Ureter (tissue), 1 donor: ENCODE measurements around the gene NCOA3. TPM values are rescaled to one million over a fixed set of nuclear protein-coding genes. Genes with fewer than 3 reads are reported as not detected.

Experiments
- DNase-seq: peaks from one replicate; pipeline ENCODE4 v3.0.0-alpha.2; 2020; ENCODE audit warnings: low spot score
- total RNA-seq: library from RNA; stranded (reverse); gene quantifications from one replicate; pipeline ENCODE4 v1.2.4, GENCODE V29; 2023
- donor health status: DM: yes; HTN: yes; CAD: no.

The NCOA3 gene
- total RNA-seq, 1 donor from 2014 or later, result 60.0 TPM

GRCh38 chr20:47704746-47705496 is 203.2 kb downstream of the NCOA3 start:
- no peak for DNase-seq

- DNase-seq, result no peak
Measured at GRCh38 chr20:47705497-47705856, 203.8 kb downstream of the NCOA3 start.

DNA sequence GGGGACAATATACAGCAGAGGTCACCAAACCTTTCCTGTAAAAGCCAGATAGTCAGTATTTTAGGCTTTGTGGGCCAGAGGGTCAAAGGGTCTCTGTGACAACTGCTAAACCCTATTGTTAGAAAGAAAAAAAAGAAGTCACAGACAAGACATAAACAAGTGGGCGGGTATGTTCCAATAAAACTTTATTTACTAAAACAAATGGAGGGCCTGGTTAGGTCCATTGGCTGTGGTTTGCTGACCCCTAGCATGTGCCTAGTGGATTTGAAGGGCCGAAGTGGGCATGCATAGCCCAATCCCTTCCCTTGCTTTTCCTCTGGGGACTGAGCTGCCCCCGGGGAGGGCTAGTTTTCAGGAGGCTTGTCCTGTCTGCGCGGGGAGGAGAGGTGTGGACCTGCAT is 204.7 kb downstream of the NCOA3 start:
- no peak for DNase-seq

Other genes with a start within 250 kb of the NCOA3 start
- gene ZMYND8, start 145.2 kb upstream of the NCOA3 start, total RNA-seq, result 113 TPM